Body of pancreas (tissue), 4 donors: ENCODE results near the gene NUTM1.
"Not testable (repeated sequence)": the region's sequence is repeated elsewhere in the genome, so short reads cannot be mapped to it uniquely, and the experiment has no call there.

ENCODE experiments used
- CTCF ChIP-seq, 7 experiments: fragments of 450-650 bp in 4 of 7; fragments of 200-600 bp in 3 of 7; sonication (generic) in 3 of 7; IDR thresholded peaks; one replicate each; pipeline ENCODE4 v1.5.1; 2016 to 2019; ENCODE audit warnings: antibody characterized with exemption in 7 of 7
- POLR2A ChIP-seq, 3 donors: fragments of 450-650 bp; IDR thresholded peaks; one replicate each; pipeline ENCODE4 v1.6.1; 2016; ENCODE audit warnings: antibody characterized with exemption in 3 of 3, mild to moderate bottlenecking in 2 of 3

GRCh38 chr15:34403899-34404298 is 60.8 kb downstream of the NUTM1 start:
- TF ChIP-seq CTCF, POLR2A (IDR thresholded peaks at IDR 0.05): not testable (repeated sequence)
